ENCODE results near the gene GCN1. TPM values are rescaled to one million over a fixed set of nuclear protein-coding genes. Genes with fewer than 3 reads are reported as not detected.

GCN1 gene
- total and polyA plus RNA-seq, 2 donors (not counting 3 experiments of a cell fraction or from before 2014, with no cell fraction given) = 30.1 to 101 TPM

DNA sequence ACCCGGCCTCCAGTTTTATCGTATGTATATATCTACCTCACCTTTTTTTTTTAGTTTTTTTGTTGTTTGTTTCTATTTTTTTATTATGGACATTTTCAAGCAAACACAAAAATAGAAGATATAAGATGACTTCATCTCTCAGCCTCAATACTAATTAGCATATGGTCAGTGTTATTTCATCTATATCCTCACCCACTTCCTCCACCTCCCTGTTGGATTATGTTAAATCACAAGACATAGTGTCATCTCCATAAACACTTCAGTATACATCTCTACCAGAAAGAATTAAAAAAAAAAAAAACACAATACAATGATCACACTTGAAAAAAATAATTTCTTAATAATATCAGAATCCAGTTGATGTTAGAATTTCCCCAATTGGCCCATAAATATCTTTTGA is 112.9 kb downstream of the GCN1 start:
- FAIRE-seq = no peak
- H3K4me3 ChIP-seq (replicated peaks in 1 of 3; ENCODE audit: insufficient read depth in 1 of 3, low read depth in 1 of 3, low read length in 3 of 3) = no peak overlapping the region
- dilution Hi-C loops (cut with MboI; ENCODE audit: extremely low pct_ligation_motif_present, low sequenced_read_pairs) = no loop called here

DNA sequence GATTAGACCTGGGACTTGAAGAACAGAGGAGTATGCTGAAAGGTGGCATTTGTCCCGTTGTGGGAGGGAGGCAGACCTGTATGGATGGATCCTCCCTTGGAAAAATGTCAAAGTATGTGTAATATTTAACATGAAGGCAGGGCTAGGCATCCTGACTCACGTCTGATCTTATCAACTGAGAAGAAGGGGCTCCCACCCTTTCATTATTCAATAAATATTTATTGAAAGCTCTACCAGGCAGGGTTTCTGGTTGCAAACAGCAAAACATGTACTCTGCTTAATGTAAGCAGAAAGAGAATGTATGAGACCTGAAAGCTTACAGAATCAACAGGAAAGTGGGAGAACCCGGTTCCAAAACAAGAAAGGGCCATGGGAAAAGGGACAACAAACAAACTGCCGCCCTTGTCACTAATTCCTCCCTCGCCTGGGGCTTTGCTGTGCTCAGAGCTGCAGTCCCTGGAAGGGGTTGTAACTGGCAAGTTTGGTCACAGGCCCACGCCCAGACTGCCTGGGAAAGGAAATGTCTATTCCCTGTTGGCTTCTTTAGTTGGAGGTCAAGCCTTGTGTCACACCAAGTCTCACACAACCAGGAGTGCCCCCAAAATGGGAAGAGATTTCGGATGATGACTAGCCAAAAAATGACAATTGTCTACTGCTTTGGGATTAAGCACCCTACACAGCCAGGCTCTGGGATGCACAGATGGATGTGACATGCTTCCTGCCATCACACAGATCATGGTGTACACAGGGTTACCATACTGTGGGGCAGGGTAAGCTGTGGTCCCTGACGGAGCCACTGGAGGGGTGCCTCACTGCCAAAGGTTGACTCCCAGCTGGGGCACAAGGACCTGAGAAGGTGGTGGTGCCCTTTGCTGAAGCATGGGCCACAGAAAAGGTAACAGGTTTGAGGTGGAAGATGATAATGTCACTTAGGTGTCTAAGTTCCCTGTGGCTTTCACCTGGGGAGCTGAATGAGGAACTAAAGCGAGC is 114.8 kb downstream of the GCN1 start:
- no peak overlapping the region for H3K4me2 ChIP-seq (ENCODE audit: insufficient read depth, low read length)
- no peaks in the 10 kb centered on the region for H3K79me2 ChIP-seq (ENCODE audit: control insufficient read depth, insufficient read depth, low read length)
- H3K27me3 ChIP-seq (ENCODE audit: control insufficient read depth in 2 of 2, insufficient read depth in 2 of 2, low read length in 2 of 2) = peaks cover 0 to 3% of the 10 kb centered on the region in 2 experiments
- no peak overlapping the region for H3K4me3 ChIP-seq (replicated peaks in 1 of 3; ENCODE audit: insufficient read depth in 1 of 3, low read depth in 1 of 3, low read length in 3 of 3)
- CTCF ChIA-PET = no interaction called here
- no peak for TF ChIP-seq FOS (IDR thresholded peaks at IDR 0.05; ENCODE audit: borderline replicate concordance, insufficient read depth, low read length)
- no peak for TF ChIP-seq GATA2 (IDR thresholded peaks at IDR 0.05; ENCODE audit: insufficient read depth, insufficient read length, low read depth, low read length)
- TF ChIP-seq MYC (IDR thresholded peaks at IDR 0.05; ENCODE audit: low read depth, low read length) = no peak
- no peak for TF ChIP-seq JUN (IDR thresholded peaks at IDR 0.05; ENCODE audit: borderline replicate concordance, insufficient read depth, insufficient read length, low read depth)
- TF ChIP-seq, protein P1, sequence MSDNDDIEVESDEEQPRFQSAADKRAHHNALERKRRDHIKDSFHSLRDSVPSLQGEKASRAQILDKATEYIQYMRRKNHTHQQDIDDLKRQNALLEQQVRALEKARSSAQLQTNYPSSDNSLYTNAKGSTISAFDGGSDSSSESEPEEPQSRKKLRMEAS (IDR thresholded peaks at IDR 0.05; ENCODE audit: insufficient read depth, insufficient read length) = no peak
- TF ChIP-seq, protein P2, sequence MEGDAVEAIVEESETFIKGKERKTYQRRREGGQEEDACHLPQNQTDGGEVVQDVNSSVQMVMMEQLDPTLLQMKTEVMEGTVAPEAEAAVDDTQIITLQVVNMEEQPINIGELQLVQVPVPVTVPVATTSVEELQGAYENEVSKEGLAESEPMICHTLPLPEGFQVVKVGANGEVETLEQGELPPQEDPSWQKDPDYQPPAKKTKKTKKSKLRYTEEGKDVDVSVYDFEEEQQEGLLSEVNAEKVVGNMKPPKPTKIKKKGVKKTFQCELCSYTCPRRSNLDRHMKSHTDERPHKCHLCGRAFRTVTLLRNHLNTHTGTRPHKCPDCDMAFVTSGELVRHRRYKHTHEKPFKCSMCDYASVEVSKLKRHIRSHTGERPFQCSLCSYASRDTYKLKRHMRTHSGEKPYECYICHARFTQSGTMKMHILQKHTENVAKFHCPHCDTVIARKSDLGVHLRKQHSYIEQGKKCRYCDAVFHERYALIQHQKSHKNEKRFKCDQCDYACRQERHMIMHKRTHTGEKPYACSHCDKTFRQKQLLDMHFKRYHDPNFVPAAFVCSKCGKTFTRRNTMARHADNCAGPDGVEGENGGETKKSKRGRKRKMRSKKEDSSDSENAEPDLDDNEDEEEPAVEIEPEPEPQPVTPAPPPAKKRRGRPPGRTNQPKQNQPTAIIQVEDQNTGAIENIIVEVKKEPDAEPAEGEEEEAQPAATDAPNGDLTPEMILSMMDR (IDR thresholded peaks at IDR 0.05; ENCODE audit: extremely low read depth in 1 of 2, insufficient read depth in 1 of 2, low read depth in 1 of 2, low read length in 2 of 2) = no peak
- no peak for TF ChIP-seq EZH2 (IDR thresholded peaks at IDR 0.05; ENCODE audit: borderline replicate concordance, low read depth, low read length, severe bottlenecking)
- no peak for TF ChIP-seq POLR2AphosphoS5 (IDR thresholded peaks at IDR 0.05; ENCODE audit: insufficient read depth, low read depth, low read length)
- no peak for TF ChIP-seq POLR2A (IDR thresholded peaks at IDR 0.05; ENCODE audit: low read depth, low read length)
- intact Hi-C loops (cut with micrococcal nuclease) = no loop called here
- no peaks in the 10 kb centered on the region for H3K36me3 ChIP-seq (ENCODE audit: control insufficient read depth in 2 of 2, extremely low read depth in 1 of 2, insufficient read depth in 2 of 2, low read length in 2 of 2)
- dilution Hi-C loops (cut with MboI; ENCODE audit: extremely low pct_ligation_motif_present, low sequenced_read_pairs) = no loop called here
- BruUV-seq (replicated peaks) = no TSS peak
- POLR2A ChIA-PET = no interaction called here
- DNase-seq (ENCODE audit: low read depth, low spot score) = no peak
- H4K20me1 ChIP-seq (replicated peaks; ENCODE audit: control insufficient read depth, extremely low read depth, insufficient read depth, low read length) = no peaks in the 10 kb centered on the region
- H3K4me1 ChIP-seq (ENCODE audit: control insufficient read depth, extremely low read depth, insufficient read depth, low read length) = no peaks in the 10 kb centered on the region
- no peak overlapping the region for H2AFZ ChIP-seq (ENCODE audit: low read depth, low read length)
- H3K9me3 ChIP-seq (replicated peaks; ENCODE audit: control insufficient read depth, insufficient read depth, low read length) = no peaks in the 10 kb centered on the region
- H3K9ac ChIP-seq (replicated peaks; ENCODE audit: extremely low read depth, insufficient read depth, low read length) = no peak overlapping the region
- H3K9me1 ChIP-seq (replicated peaks; ENCODE audit: control insufficient read depth, extremely low read depth, insufficient read depth, low read length) = no peaks in the 10 kb centered on the region
- no peak for FAIRE-seq
- H3K27ac ChIP-seq (ENCODE audit: insufficient read depth, low read depth, low read length) = no peak overlapping the region

More for the DNA sequence above, 112.9 kb downstream of the GCN1 start:
- peaks cover under 1% of the 10 kb centered on the region for H3K4me1 ChIP-seq (ENCODE audit: control insufficient read depth, extremely low read depth, insufficient read depth, low read length)
- POLR2A ChIA-PET = no interaction called here
- CTCF ChIA-PET = no interaction called here
- peaks cover 0 to 3% of the 10 kb centered on the region in 2 experiments for H3K27me3 ChIP-seq (ENCODE audit: control insufficient read depth in 2 of 2, insufficient read depth in 2 of 2, low read length in 2 of 2)
- no peak overlapping the region for H3K27ac ChIP-seq (ENCODE audit: insufficient read depth, low read depth, low read length)
- H3K36me3 ChIP-seq (ENCODE audit: control insufficient read depth in 2 of 2, extremely low read depth in 1 of 2, insufficient read depth in 2 of 2, low read length in 2 of 2) = no peaks in the 10 kb centered on the region
- no peak overlapping the region for H2AFZ ChIP-seq (ENCODE audit: low read depth, low read length)
- no peaks in the 10 kb centered on the region for H4K20me1 ChIP-seq (replicated peaks; ENCODE audit: control insufficient read depth, extremely low read depth, insufficient read depth, low read length)
- intact Hi-C loops (cut with micrococcal nuclease) = no loop called here
- no peak overlapping the region for H3K4me2 ChIP-seq (ENCODE audit: insufficient read depth, low read length)
- no peaks in the 10 kb centered on the region for H3K9me1 ChIP-seq (replicated peaks; ENCODE audit: control insufficient read depth, extremely low read depth, insufficient read depth, low read length)
- no TSS peak for BruUV-seq (replicated peaks)
- TF ChIP-seq EZH2 (IDR thresholded peaks at IDR 0.05; ENCODE audit: borderline replicate concordance, low read depth, low read length, severe bottlenecking) (no peak), FOS (IDR thresholded peaks at IDR 0.05; ENCODE audit: borderline replicate concordance, insufficient read depth, low read length) (no peak), JUN (IDR thresholded peaks at IDR 0.05; ENCODE audit: borderline replicate concordance, insufficient read depth, insufficient read length, low read depth) (no peak)
- no peak for DNase-seq (ENCODE audit: low read depth, low spot score)
- no peak overlapping the region for H3K9ac ChIP-seq (replicated peaks; ENCODE audit: extremely low read depth, insufficient read depth, low read length)
- H3K79me2 ChIP-seq (ENCODE audit: control insufficient read depth, insufficient read depth, low read length) = no peaks in the 10 kb centered on the region
- no peaks in the 10 kb centered on the region for H3K9me3 ChIP-seq (replicated peaks; ENCODE audit: control insufficient read depth, insufficient read depth, low read length)

All from endothelial cell of umbilical vein (primary cell).